Measurements from ENCODE around the gene ARHGEF10L. TPM values are rescaled to one million over a fixed set of nuclear protein-coding genes. Genes with fewer than 3 reads are reported as not detected.

Gene ARHGEF10L
- total and polyA plus RNA-seq, 5 donors from 2014 or later: not detected

- no peaks in the 10 kb centered on the region for H3K4me1 ChIP-seq (ENCODE audit: control insufficient read depth, insufficient read depth, low read length, poor library complexity, severe bottlenecking)
- H3K36me3 Mint-ChIP-seq: no peaks in the 10 kb centered on the region
- H3K4me3 Mint-ChIP-seq: peak overlapping the region in 1 of 4 donors; percentile 23
- no peak overlapping the region for H3K4me3 ChIP-seq (ENCODE audit: low read depth, low read length)
- ATAC-seq (ENCODE audit: low read depth in 2 of 2) (peak; percentile 10 to 31), DNase-seq (no peak)
- peaks cover 0 to 2% (median 0%) of the 10 kb centered on the region in 7 donors for H3K9me3 Mint-ChIP-seq
- no peak overlapping the region for H3K27ac ChIP-seq (ENCODE audit: insufficient read depth, low read length, poor library complexity, severe bottlenecking)
- no peak overlapping the region for H3K27ac Mint-ChIP-seq
- H3K9me3 ChIP-seq (ENCODE audit: control insufficient read depth in 2 of 2, low read length in 2 of 2): no peaks in the 10 kb centered on the region
- no peaks in the 10 kb centered on the region for H3K27me3 Mint-ChIP-seq
- H3K4me1 Mint-ChIP-seq: no peaks in the 10 kb centered on the region
- H3K27me3 ChIP-seq (ENCODE audit: control insufficient read depth, insufficient read depth, low read length): no peaks in the 10 kb centered on the region
- H3K36me3 ChIP-seq (ENCODE audit: control insufficient read depth, insufficient read depth, low read length): no peaks in the 10 kb centered on the region
These were observed 96.3 kb downstream of the ARHGEF10L start for GRCh38 chr1:17635811-17636210.

DNA sequence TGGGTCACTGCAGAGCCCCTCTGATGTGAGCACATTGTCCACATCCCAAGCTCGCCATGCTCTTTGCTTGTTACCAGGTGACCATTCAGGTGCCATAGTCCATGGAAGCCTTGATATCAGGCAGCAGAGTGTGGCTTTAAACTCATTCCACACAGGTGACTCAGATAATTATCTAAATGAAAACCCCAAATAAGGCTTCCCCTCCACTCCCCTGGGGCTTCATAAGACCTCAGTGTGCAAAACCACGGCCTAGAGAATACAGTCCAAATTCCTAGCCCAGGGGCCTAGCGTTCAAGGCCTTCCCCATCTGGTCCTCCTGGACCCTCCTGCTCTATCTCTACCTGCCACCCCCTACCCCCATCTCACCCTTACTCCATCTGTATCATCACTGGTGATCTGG lies 97.1 kb downstream of the ARHGEF10L start:
- Histone ChIP-seq H3K36me3 (ENCODE audit: control insufficient read depth, insufficient read depth, low read length) (no peaks in the 10 kb centered on the region), H3K27ac (ENCODE audit: insufficient read depth, low read length, poor library complexity, severe bottlenecking) (no peak overlapping the region), H3K4me1 (ENCODE audit: control insufficient read depth, insufficient read depth, low read length, poor library complexity, severe bottlenecking) (no peaks in the 10 kb centered on the region), H3K27me3 (ENCODE audit: control insufficient read depth, insufficient read depth, low read length) (no peaks in the 10 kb centered on the region), H3K4me3 (ENCODE audit: low read depth, low read length) (no peak overlapping the region), H3K9me3 (ENCODE audit: control insufficient read depth in 2 of 2, low read length in 2 of 2) (no peaks in the 10 kb centered on the region)
- Mint-ChIP-seq H3K27me3 (no peaks in the 10 kb centered on the region), H3K36me3 (no peaks in the 10 kb centered on the region), H3K4me3 (no peak overlapping the region), H3K4me1 (no peaks in the 10 kb centered on the region), H3K9me3 (peaks cover 0 to 2% (median 0%) of the 10 kb centered on the region in 7 donors), H3K27ac (no peak overlapping the region)
- no peak for DNase-seq
- no peak for ATAC-seq (ENCODE audit: low read depth in 2 of 2)

DNA sequence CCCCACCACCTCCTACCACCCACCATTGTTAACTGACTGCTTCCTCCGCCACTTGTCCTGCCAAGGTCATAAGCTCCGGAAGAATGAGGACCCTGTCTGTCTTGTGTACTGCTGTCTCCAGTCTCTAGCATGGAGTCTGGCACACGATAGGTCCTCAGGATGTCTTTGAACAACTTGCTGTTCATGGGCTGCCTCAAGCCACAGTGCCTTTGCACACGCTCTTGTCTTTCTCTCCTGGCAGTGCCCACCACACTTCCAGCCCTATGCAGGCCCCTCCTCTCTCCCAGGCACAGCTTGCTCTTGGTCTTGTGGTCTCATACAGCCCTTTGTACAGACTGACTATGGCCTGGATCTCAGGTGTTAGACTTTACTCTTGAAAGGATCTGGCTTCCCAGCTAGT lies 97.6 kb downstream of the ARHGEF10L start:
- no peaks in the 10 kb centered on the region for H3K36me3 Mint-ChIP-seq
- no peaks in the 10 kb centered on the region for H3K4me1 Mint-ChIP-seq
- H3K4me3 Mint-ChIP-seq: no peak overlapping the region
- H3K36me3 ChIP-seq (ENCODE audit: control insufficient read depth, insufficient read depth, low read length): no peaks in the 10 kb centered on the region
- ATAC-seq (ENCODE audit: low read depth in 2 of 2) (no peak), DNase-seq (no peak)
- peak overlapping the region in 2 of 3 donors; percentile 59 to 72 for H3K27ac Mint-ChIP-seq
- H3K4me1 ChIP-seq (ENCODE audit: control insufficient read depth, insufficient read depth, low read length, poor library complexity, severe bottlenecking): no peaks in the 10 kb centered on the region
- H3K4me3 ChIP-seq (ENCODE audit: low read depth, low read length): no peak overlapping the region
- no peaks in the 10 kb centered on the region for H3K27me3 Mint-ChIP-seq
- no peaks in the 10 kb centered on the region for H3K27me3 ChIP-seq (ENCODE audit: control insufficient read depth, insufficient read depth, low read length)
- peaks cover 0 to 2% (median 0%) of the 10 kb centered on the region in 7 donors for H3K9me3 Mint-ChIP-seq
- H3K9me3 ChIP-seq (ENCODE audit: control insufficient read depth in 2 of 2, low read length in 2 of 2): no peaks in the 10 kb centered on the region
- H3K27ac ChIP-seq (ENCODE audit: insufficient read depth, low read length, poor library complexity, severe bottlenecking): no peak overlapping the region

DNA sequence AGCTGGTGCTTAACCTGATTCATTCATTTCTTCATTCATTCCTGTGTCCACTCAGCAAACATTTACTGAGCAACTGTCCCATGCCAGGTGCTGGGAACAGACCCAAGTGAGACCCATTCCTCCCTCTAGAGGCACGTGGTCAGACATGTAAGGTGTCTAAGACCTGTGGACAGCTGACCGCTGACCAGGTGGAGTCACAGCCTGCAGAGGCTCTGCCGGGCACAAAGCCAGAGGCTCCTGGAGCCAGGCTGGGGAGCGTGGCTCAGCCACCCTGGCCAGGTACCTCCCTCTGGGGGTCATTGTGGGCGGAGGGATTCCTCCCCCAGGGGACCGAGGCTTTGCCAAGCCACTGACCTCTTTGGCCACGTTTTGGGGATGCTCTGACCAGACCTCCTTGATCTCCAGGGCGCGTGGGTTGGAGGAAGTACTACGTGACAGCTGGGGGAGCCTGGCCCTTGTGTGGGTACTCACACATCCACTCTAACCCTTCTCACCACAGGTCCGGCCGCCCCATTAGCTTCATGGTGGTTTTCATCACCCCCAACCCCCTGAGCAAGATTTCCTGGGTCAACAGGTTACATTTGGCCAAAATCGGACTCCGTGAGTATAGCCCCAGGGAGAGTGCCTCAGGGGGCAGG lies 100.3 kb downstream of the ARHGEF10L start:
- Histone ChIP-seq H3K36me3 (ENCODE audit: control insufficient read depth, insufficient read depth, low read length) (no peaks in the 10 kb centered on the region), H3K27me3 (ENCODE audit: control insufficient read depth, insufficient read depth, low read length) (no peaks in the 10 kb centered on the region), H3K4me3 (ENCODE audit: low read depth, low read length) (no peak overlapping the region), H3K9me3 (ENCODE audit: control insufficient read depth in 2 of 2, low read length in 2 of 2) (no peaks in the 10 kb centered on the region), H3K27ac (ENCODE audit: insufficient read depth, low read length, poor library complexity, severe bottlenecking) (no peak overlapping the region), H3K4me1 (ENCODE audit: control insufficient read depth, insufficient read depth, low read length, poor library complexity, severe bottlenecking) (no peaks in the 10 kb centered on the region)
- Mint-ChIP-seq H3K9me3 (peaks cover 0 to 2% (median 0%) of the 10 kb centered on the region in 7 donors), H3K27ac (peak overlapping the region in 1 of 3 donors; percentile 46), H3K27me3 (no peaks in the 10 kb centered on the region), H3K4me1 (no peaks in the 10 kb centered on the region), H3K36me3 (no peaks in the 10 kb centered on the region), H3K4me3 (no peak overlapping the region)
- ATAC-seq (ENCODE audit: low read depth in 2 of 2): no peak
- no peak for DNase-seq

DNA sequence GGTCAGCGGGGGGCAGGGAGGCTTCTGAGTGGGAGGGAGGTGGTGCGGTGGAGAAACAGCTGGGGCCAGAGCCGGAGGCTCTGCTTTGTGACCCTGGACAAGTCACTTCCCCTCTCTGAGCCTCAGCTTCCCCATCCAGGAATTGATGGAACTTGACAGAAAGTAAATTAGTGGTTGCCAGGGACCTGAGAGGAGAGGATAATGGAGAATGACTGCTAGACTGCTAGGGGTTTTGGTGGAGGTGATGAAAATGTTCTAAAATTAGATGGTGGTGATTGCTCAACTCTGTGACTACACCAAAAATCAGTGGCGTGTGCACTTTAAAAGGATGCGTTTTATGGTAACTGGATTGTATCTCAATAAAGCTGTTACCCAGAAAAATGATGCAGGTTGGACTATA lies 100.9 kb downstream of the ARHGEF10L start:
- no peak overlapping the region for H3K27ac ChIP-seq (ENCODE audit: insufficient read depth, low read length, poor library complexity, severe bottlenecking)
- no peak for ATAC-seq (ENCODE audit: low read depth in 2 of 2)

DNA sequence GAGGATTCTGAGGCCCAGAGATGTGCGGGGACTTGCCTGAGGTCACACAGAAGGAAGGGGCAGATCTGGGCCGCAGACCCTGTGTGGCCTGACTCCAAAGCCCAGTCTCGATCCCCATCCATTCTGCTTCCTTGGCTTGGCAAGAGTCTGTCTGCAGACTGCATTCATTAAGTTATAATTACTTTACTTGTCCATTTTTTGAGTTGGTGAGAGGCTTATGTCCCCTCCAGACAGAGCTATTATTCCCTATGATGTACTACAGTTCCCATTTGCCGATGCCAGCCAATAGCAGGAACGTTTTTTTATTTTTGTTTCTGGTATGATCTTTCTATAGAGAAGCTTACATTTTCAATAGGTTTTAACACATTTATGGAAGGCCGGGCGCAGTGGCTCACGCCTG lies 101.5 kb downstream of the ARHGEF10L start:
- Mint-ChIP-seq H3K27me3 (no peaks in the 10 kb centered on the region), H3K4me1 (no peaks in the 10 kb centered on the region), H3K36me3 (no peaks in the 10 kb centered on the region), H3K4me3 (no peak overlapping the region), H3K9me3 (peaks cover 0 to 2% (median 0%) of the 10 kb centered on the region in 7 donors), H3K27ac (no peak overlapping the region)
- H3K27me3 ChIP-seq (ENCODE audit: control insufficient read depth, insufficient read depth, low read length): no peaks in the 10 kb centered on the region
- H3K4me1 ChIP-seq (ENCODE audit: control insufficient read depth, insufficient read depth, low read length, poor library complexity, severe bottlenecking): no peaks in the 10 kb centered on the region
- H3K4me3 ChIP-seq (ENCODE audit: low read depth, low read length): no peak overlapping the region
- no peaks in the 10 kb centered on the region for H3K36me3 ChIP-seq (ENCODE audit: control insufficient read depth, insufficient read depth, low read length)
- no peaks in the 10 kb centered on the region for H3K9me3 ChIP-seq (ENCODE audit: control insufficient read depth in 2 of 2, low read length in 2 of 2)
- H3K27ac ChIP-seq (ENCODE audit: insufficient read depth, low read length, poor library complexity, severe bottlenecking): no peak overlapping the region
- DNase-seq (no peak), ATAC-seq (ENCODE audit: low read depth in 2 of 2) (no peak)

More for the DNA sequence above, 100.9 kb downstream of the ARHGEF10L start:
- Mint-ChIP-seq H3K4me3 (no peak overlapping the region), H3K27ac (peak overlapping the region in 1 of 3 donors; percentile 74), H3K36me3 (no peaks in the 10 kb centered on the region), H3K9me3 (peaks cover 0 to 2% (median 0%) of the 10 kb centered on the region in 7 donors), H3K27me3 (no peaks in the 10 kb centered on the region), H3K4me1 (no peaks in the 10 kb centered on the region)
- H3K4me1 ChIP-seq (ENCODE audit: control insufficient read depth, insufficient read depth, low read length, poor library complexity, severe bottlenecking): no peaks in the 10 kb centered on the region
- no peak overlapping the region for H3K4me3 ChIP-seq (ENCODE audit: low read depth, low read length)
- no peak for DNase-seq
- no peaks in the 10 kb centered on the region for H3K36me3 ChIP-seq (ENCODE audit: control insufficient read depth, insufficient read depth, low read length)
- H3K27me3 ChIP-seq (ENCODE audit: control insufficient read depth, insufficient read depth, low read length): no peaks in the 10 kb centered on the region
- no peaks in the 10 kb centered on the region for H3K9me3 ChIP-seq (ENCODE audit: control insufficient read depth in 2 of 2, low read length in 2 of 2)

DNA sequence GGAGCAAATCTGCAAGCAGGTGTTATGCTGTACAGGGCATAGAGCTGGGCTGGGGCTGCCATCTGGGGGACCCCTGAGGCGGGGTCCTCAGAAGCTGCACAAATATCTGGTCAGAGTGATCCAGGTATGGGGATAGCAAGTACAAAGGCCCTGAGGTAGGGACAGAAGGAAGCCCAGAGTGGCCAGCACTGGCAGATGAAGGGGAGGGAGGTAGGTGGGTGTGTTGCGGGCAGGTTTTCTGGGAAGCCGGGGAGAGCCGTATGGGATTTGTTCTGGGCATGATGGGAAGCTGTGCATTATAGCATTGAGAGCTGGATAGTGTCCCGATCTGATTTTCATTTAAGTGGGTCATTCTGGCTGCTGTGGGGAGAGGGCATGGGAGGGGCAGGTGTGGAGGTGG lies 102.7 kb downstream of the ARHGEF10L start:
- Mint-ChIP-seq H3K4me3 (no peak overlapping the region), H3K4me1 (no peaks in the 10 kb centered on the region), H3K27me3 (no peaks in the 10 kb centered on the region), H3K27ac (no peak overlapping the region), H3K36me3 (no peaks in the 10 kb centered on the region), H3K9me3 (peaks cover 0 to 2% (median 0%) of the 10 kb centered on the region in 7 donors)
- no peak overlapping the region for H3K4me3 ChIP-seq (ENCODE audit: low read depth, low read length)
- H3K9me3 ChIP-seq (ENCODE audit: control insufficient read depth in 2 of 2, low read length in 2 of 2): no peaks in the 10 kb centered on the region
- H3K36me3 ChIP-seq (ENCODE audit: control insufficient read depth, insufficient read depth, low read length): no peaks in the 10 kb centered on the region
- H3K27me3 ChIP-seq (ENCODE audit: control insufficient read depth, insufficient read depth, low read length): no peaks in the 10 kb centered on the region
- no peak for DNase-seq
- H3K27ac ChIP-seq (ENCODE audit: insufficient read depth, low read length, poor library complexity, severe bottlenecking): no peak overlapping the region
- H3K4me1 ChIP-seq (ENCODE audit: control insufficient read depth, insufficient read depth, low read length, poor library complexity, severe bottlenecking): no peaks in the 10 kb centered on the region
- no peak for ATAC-seq (ENCODE audit: low read depth in 2 of 2)

DNA sequence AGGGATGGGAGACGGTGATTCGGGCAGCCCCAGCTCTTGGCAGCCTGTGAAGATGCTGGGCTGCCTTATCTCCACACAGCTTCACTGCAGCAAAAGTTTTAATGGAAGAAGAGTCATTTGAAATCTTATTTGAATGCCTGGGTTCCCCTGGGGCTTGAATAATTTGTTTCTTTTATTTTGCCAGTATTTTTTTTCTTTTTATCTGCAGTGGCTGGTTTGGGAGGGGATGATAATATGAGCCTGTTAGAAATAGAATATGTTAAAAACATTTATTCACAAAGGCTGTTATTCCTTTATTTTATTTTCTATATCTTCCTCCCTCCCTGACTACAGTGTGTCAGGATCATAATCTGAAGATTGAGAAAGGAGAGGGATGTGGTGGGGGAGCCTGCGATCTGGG lies 103.4 kb downstream of the ARHGEF10L start:
- H3K9me3 ChIP-seq (ENCODE audit: control insufficient read depth in 2 of 2, low read length in 2 of 2): no peaks in the 10 kb centered on the region
- no peaks in the 10 kb centered on the region for H3K27me3 Mint-ChIP-seq
- no peak overlapping the region for H3K27ac ChIP-seq (ENCODE audit: insufficient read depth, low read length, poor library complexity, severe bottlenecking)
- no peaks in the 10 kb centered on the region for H3K4me1 ChIP-seq (ENCODE audit: control insufficient read depth, insufficient read depth, low read length, poor library complexity, severe bottlenecking)
- DNase-seq (no peak), ATAC-seq (ENCODE audit: low read depth in 2 of 2) (no peak)
- no peak overlapping the region for H3K4me3 Mint-ChIP-seq
- no peak overlapping the region for H3K4me3 ChIP-seq (ENCODE audit: low read depth, low read length)
- no peaks in the 10 kb centered on the region for H3K36me3 Mint-ChIP-seq
- peaks cover 0 to 2% (median 0%) of the 10 kb centered on the region in 7 donors for H3K9me3 Mint-ChIP-seq
- no peaks in the 10 kb centered on the region for H3K4me1 Mint-ChIP-seq
- H3K27me3 ChIP-seq (ENCODE audit: control insufficient read depth, insufficient read depth, low read length): no peaks in the 10 kb centered on the region
- H3K36me3 ChIP-seq (ENCODE audit: control insufficient read depth, insufficient read depth, low read length): no peaks in the 10 kb centered on the region
- H3K27ac Mint-ChIP-seq: no peak overlapping the region

Data from CD4-positive, CD25-positive, alpha-beta regulatory T cell (primary cell).